Measurements from ENCODE around the gene LEKR1.

LEKR1 gene

DNA sequence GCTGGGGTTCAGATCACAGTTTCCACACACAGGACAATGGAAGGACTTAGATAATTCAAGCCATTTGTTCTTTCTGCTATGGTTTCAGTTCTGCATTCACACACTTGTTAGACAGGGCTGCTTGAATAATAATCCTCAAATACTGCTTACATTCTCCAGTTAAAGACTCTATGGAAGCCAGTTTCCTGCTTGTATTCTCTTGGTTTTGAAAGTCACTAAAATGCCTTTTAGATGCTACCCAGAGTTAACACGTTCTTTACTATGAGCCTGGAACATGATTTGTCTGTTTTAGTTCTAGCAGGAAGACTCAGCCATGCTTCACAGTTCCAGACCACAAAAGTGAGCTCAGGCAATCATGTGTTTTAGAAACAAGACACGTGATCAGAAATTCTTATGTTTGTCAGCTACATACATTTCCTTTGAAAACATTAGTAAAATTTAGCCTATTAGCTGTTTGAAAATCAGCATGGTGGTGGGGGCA is 152.4 kb downstream of the LEKR1 start:
- no peak for DNase-seq (ENCODE audit: low read depth in 2 of 2)

DNA sequence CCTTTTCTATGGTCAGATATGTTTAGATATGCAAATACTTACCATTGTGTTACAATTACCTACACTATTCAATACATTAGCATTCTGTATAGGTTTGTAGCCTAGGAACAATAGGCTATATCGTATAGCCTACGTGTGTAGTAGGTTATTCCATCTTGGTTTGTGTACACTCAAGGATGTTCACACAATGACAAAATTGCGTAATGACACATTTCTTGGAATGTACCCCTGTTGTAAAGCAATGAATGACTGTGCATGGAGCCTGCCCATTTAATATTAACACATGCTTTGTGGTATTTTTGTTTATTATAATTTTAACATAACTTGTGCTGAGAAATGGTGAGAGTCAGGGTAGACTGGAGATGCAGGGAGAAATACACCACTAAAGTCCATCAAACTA is 154.9 kb downstream of the LEKR1 start:
- no peak for DNase-seq (ENCODE audit: low read depth in 2 of 2)

DNA sequence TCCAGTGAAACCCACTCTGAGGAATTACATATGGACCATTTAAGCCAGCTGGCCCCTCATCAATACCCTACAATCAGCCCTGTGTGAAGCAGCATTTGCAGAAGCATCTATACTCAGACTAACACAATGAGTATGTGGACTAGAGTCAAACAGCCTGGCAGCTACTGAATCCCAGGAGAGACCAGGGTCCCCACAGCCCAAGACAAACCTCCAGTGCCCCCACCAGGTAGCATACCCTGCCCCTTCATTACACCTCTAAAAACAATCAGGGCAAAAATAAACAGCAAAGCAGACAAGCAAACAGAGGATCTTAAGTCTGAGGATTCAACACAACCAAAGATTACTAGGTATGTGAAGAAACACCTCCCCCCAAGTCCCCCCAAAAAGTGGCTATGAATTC is 157.4 kb downstream of the LEKR1 start:
- DNase-seq (ENCODE audit: low read depth in 2 of 2) = no peak

GRCh38 chr3:156985711-156986110 is 159.6 kb downstream of the LEKR1 start:
- no peak for DNase-seq (ENCODE audit: low read depth in 2 of 2)

DNA sequence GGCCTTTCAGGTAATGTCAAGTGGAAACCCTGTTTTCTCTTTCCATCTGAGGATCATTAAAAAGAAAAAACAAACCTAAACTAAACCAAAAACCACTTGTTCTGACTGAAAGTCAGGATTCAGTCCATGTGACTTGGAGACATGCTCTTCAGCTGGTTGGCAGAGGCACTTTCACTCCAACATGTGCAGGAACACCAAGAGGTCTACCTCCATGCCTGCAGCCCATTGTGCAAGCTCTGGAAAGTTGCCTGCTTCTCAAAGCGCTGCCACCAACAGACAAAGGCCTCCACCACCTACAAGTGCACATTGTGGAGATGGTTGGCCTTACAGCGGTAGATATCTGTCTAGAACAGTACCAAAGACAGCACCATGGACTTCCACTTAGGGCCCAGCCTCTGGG is 161.8 kb downstream of the LEKR1 start:
- no peak for DNase-seq (ENCODE audit: low read depth in 2 of 2)

DNA sequence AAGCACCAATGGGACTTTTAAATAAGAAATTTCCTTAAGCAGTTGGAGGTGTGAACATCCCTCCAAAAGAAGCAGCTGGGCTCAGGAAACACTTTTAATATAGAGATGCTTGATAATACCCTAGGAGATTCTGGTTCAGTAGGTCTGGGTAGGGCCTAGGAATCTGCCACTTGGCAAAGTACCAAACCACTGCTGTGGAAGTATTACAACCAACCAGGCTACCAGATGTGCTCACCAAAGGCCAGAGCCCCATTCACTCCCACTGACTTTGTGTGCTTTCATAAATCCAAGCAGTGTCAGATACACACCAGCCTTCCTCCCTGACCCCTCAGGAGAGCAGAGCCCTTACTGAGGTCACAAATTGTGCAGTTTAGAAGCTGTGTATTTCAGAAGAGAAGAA is 171.2 kb downstream of the LEKR1 start:
- no peak for DNase-seq (ENCODE audit: low read depth in 2 of 2)

GRCh38 chr3:157001221-157001957 is 175.2 kb downstream of the LEKR1 start:
- DNase-seq (ENCODE audit: low read depth in 2 of 2) = no peak

- no peak for DNase-seq (ENCODE audit: low read depth in 2 of 2)
Observed at GRCh38 chr3:157021679-157022078, 195.5 kb downstream of the LEKR1 start.

DNA sequence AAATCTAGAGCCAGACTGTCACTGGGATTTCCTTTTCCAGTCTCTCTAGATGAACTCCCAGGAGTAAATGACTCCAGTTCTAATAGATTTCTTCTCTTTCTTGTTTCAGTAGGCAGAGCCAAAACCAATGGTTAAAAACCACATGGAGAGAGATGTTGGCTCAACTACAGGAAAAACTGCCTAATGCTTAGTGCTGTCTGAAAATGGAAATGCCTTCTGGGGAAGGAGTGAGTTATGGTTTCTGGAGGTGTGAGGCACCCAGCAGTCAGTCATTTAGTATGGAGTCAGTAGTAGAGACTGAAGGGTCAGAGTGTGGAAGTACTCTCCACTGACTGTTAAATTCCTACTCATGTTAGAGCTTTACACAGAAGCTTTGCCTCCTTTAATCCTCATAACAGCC is 197.1 kb downstream of the LEKR1 start:
- DNase-seq (ENCODE audit: low read depth in 2 of 2) = no peak

- DNase-seq (ENCODE audit: low read depth in 2 of 2) = no peak
Observed at GRCh38 chr3:157026091-157026490, 199.9 kb downstream of the LEKR1 start.

- DNase-seq (ENCODE audit: low read depth in 2 of 2) = no peak
Observed at GRCh38 chr3:157027861-157028745, 201.9 kb downstream of the LEKR1 start.

DNA sequence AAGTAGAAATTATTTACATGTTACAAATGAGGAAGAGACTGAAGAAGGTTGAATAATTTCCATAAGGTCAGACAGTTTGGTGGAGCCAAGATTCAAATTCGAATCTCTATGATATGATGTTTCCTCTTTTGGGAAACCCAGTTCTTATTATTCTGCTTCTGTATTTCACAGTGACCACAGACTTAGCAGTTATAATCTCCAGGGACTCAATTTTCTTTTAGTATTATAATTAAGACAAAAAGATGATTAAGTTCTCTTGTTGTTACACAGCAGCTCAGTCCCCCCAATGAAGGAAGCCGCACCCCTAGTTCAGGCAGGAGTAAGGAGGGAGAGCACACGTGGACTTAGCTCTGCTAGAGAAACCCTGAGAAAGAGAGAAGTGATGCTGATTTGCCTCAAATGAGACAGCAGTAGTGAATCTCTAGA is 203.2 kb downstream of the LEKR1 start:
- no peak for DNase-seq (ENCODE audit: low read depth in 2 of 2)

DNA sequence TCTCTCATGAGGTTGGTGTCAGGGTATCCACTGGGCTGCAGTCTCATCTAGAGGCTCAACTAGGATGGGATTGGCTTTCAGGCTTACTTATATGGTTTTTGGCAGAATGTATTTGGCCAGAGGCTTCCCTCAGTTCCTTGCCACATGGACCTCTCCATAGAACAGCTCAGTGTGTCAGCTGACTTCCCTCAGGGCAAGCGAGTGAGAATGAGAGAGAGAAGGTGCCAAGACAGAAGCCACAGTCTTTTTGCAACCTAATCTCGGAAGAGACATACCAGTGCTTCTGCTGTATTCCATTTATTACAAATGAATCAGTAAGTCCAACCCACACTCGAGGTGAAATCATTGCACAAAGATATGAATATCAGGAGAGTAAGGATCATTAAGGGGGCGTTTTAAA is 204.6 kb downstream of the LEKR1 start:
- no peak for DNase-seq (ENCODE audit: low read depth in 2 of 2)

- DNase-seq (ENCODE audit: low read depth in 2 of 2) = no peak
Observed at GRCh38 chr3:157033001-157033400, 206.8 kb downstream of the LEKR1 start.

DNA sequence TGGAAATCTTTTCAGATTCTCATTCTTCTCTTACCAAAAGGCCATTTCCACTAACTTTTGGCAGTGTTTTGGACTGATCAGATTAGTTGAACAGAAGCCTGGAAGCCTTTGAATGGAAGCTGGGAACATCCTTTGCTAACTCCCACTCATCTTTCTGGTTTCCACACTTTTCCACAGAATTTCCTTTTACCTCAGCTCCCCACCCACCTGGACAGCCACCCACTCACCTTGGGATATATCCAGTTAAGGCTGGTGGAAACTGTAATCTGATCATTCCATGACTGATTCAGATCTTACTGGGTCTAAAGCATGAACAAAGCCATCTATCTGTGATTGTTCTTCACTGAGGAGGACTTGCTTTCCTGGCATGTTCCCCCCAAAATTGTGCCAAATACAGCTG is 214.3 kb downstream of the LEKR1 start:
- DNase-seq (ENCODE audit: low read depth in 2 of 2) = no peak

DNA sequence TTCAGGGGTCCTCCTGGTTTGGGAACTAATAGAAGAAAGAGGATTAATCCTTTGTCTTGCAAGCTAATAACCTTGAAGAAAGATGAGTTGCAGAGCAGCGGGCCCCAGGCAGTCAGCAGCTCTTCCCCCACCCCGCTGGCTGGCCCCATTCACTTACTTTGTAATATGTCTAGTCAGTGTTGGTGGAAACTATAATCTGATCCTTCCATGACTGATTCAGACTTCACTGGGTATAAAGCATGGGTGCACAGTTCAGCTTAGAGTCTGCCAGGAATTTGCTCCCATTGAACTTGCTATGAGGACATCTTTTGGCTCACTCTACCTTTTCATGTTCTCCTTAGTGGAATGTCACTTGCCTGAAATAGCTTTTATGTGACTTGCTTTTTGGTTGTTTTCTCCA is 216.1 kb downstream of the LEKR1 start:
- no peak for DNase-seq (ENCODE audit: low read depth in 2 of 2)

DNA sequence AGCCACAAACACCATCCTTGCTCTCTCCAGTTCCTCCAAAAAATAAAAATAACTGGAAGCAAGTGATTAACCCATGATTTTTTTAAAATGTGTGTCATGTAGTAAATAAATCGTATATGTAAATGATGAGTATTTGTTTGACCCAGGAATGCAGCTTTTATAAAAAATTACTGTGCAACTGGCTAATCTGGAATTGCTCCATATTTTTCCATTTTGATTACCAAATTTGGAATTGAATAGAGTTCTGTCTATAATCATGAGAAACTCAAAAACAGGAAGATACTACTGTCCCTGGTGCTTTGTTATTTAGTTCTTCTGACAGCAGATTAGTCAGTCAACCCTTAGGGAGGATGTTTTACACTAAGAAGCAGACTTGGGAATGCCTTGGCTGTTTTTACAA is 217.6 kb downstream of the LEKR1 start:
- DNase-seq (ENCODE audit: low read depth in 2 of 2) = no peak

GRCh38 chr3:157045238-157045850 is 219.2 kb downstream of the LEKR1 start:
- DNase-seq (ENCODE audit: low read depth in 2 of 2) = no peak

- DNase-seq (ENCODE audit: low read depth in 2 of 2) = no peak
Observed at GRCh38 chr3:157046520-157046919, 220.4 kb downstream of the LEKR1 start.

GRCh38 chr3:157051055-157051454 is 224.9 kb downstream of the LEKR1 start:
- no peak for DNase-seq (ENCODE audit: low read depth in 2 of 2)

- DNase-seq (ENCODE audit: low read depth in 2 of 2) = no peak
Observed at GRCh38 chr3:157051591-157051990, 225.4 kb downstream of the LEKR1 start.

- no peak for DNase-seq (ENCODE audit: low read depth in 2 of 2)
Observed at GRCh38 chr3:157056035-157056434, 229.9 kb downstream of the LEKR1 start.

Measured in stimulated activated CD4-positive, alpha-beta T cell treated with anti-CD3 and anti-CD28 coated beads, Interleukin-1b, Interleukin-23, amount 100 ng/mL, for 1 hour (primary cell).